GM23338 (cell line): ENCODE data around the gene PRSS21. TPM values are rescaled to one million over a fixed set of nuclear protein-coding genes. Genes with fewer than 3 reads are reported as not detected.

Experiments used
- ATAC-seq: fragments of 200-7000 bp; cut with Tn5 transposase; 3 replicates; pipeline ENCODE4 v1.9.1; 2020
- DNase-seq: peaks from one replicate; pipeline ENCODE4 v3.0.0-alpha.2; 2015; ENCODE audit warnings: low spot score
- H2AFZ ChIP-seq: fragments of 200-600 bp; sonication (generic); 2 replicates; pipeline ENCODE4 v1.8.0; 2016; ENCODE audit warnings: antibody characterized with exemption, mild to moderate bottlenecking, moderate library complexity
- H3F3A ChIP-seq: fragments of 200-600 bp; sonication (generic); replicated peaks from 2 replicates; pipeline ENCODE4 v1.8.0; 2017; ENCODE audit warnings: antibody characterized with exemption, mixed run types, low read depth
- H3K27ac ChIP-seq: fragments of 200-600 bp; sonication (generic); 2 replicates; pipeline ENCODE4 v1.6.1; 2016; ENCODE audit warnings: low read depth
- H3K27me3 ChIP-seq: fragments of 200-600 bp; sonication (generic); 2 replicates; pipeline ENCODE4 v1.8.0; 2016; ENCODE audit warnings: mild to moderate bottlenecking, mixed run types, moderate library complexity; ENCODE audit not compliant: insufficient read depth
- H3K36me3 ChIP-seq: fragments of 200-600 bp; sonication (generic); 2 replicates; pipeline ENCODE4 v1.8.0; 2016; ENCODE audit warnings: mild to moderate bottlenecking; ENCODE audit not compliant: insufficient read depth
- H3K4me1 ChIP-seq: fragments of 200-600 bp; sonication (generic); 2 replicates; pipeline ENCODE4 v1.8.0; 2016; ENCODE audit warnings: mild to moderate bottlenecking, moderate library complexity; ENCODE audit not compliant: insufficient read depth
- H3K4me2 ChIP-seq: fragments of 200-600 bp; sonication (generic); 2 replicates; pipeline ENCODE4 v1.7.1; 2017; ENCODE audit warnings: mixed run types
- H3K4me3 ChIP-seq: fragments of 200-600 bp; sonication (generic); 2 replicates; pipeline ENCODE4 v1.6.1; 2016; ENCODE audit warnings: mixed run types
- H3K79me2 ChIP-seq: fragments of 200-600 bp; sonication (generic); replicated peaks from 2 replicates; pipeline ENCODE4 v1.8.0; 2017; ENCODE audit warnings: mild to moderate bottlenecking; ENCODE audit not compliant: insufficient read depth
- H3K9me2 ChIP-seq: fragments of 200-600 bp; sonication (generic); 2 replicates; pipeline ENCODE4 v1.8.0; 2017; ENCODE audit not compliant: insufficient read depth
- H4K20me1 ChIP-seq: fragments of 200-600 bp; sonication (generic); replicated peaks from 2 replicates; pipeline ENCODE4 v1.8.0; 2017; ENCODE audit warnings: mild to moderate bottlenecking; ENCODE audit not compliant: insufficient read depth
- H3K27ac Mint-ChIP-seq: 2 replicates; pipeline ENCODE4 v1.8.0; 2020; ENCODE audit warnings: inconsistent platforms, mild to moderate bottlenecking, moderate library complexity, mixed read lengths
- H3K27me3 Mint-ChIP-seq: 3 replicates; pipeline ENCODE4 v1.8.0; 2022; ENCODE audit warnings: low read depth, mild to moderate bottlenecking, moderate library complexity, mixed read lengths, inconsistent platforms; ENCODE audit not compliant: insufficient read depth, poor library complexity
- H3K36me3 Mint-ChIP-seq: 3 replicates; pipeline ENCODE4 v1.8.0; 2021; ENCODE audit warnings: low read depth, mild to moderate bottlenecking, inconsistent platforms, moderate library complexity, mixed read lengths
- H3K4me1 Mint-ChIP-seq: 3 replicates; pipeline ENCODE4 v1.8.0; 2020; ENCODE audit warnings: mild to moderate bottlenecking, inconsistent platforms, mixed read lengths
- H3K4me3 Mint-ChIP-seq: 3 replicates; pipeline ENCODE4 v1.8.0; 2021; ENCODE audit warnings: moderate library complexity, mild to moderate bottlenecking, inconsistent platforms, mixed read lengths
- H3K9me3 Mint-ChIP-seq: 3 replicates; pipeline ENCODE4 v1.8.0; 2020; ENCODE audit warnings: moderate library complexity, mild to moderate bottlenecking, inconsistent platforms, mixed read lengths
- CREB1 ChIP-seq: fragments of 250-450 bp; sonication (Bioruptor Pico); IDR thresholded peaks from 2 replicates; pipeline ENCODE4 v1.5.0; 2020; ENCODE audit warnings: low read depth, mild to moderate bottlenecking, moderate library complexity
- EZH2 ChIP-seq: fragments of 200-600 bp; sonication (generic); IDR thresholded peaks from one replicate; pipeline ENCODE4 v1.8.0; 2017; ENCODE audit warnings: antibody characterized with exemption, mild to moderate bottlenecking, low read depth; ENCODE audit not compliant: unreplicated experiment
- EZH2phosphoT487 ChIP-seq: fragments of 200-600 bp; sonication (generic); IDR thresholded peaks from one replicate; pipeline ENCODE4 v1.8.1; 2018; ENCODE audit warnings: antibody characterized with exemption; ENCODE audit not compliant: unreplicated experiment
- JUNB ChIP-seq: IDR thresholded peaks from one replicate; pipeline ENCODE4 v1.6.1; 2016; ENCODE audit warnings: antibody characterized with exemption; ENCODE audit not compliant: unreplicated experiment
- NANOG ChIP-seq: IDR thresholded peaks from 2 replicates; pipeline ENCODE4 v1.6.1; 2016; ENCODE audit warnings: antibody characterized with exemption, borderline replicate concordance
- POLR2AphosphoS5 ChIP-seq: IDR thresholded peaks from 2 replicates; pipeline ENCODE4 v1.6.1; 2016; ENCODE audit warnings: antibody characterized with exemption, low read depth
- STAT1 ChIP-seq: IDR thresholded peaks from one replicate; pipeline ENCODE4 v1.6.1; 2016; ENCODE audit warnings: antibody characterized with exemption; ENCODE audit not compliant: unreplicated experiment
- ZNF114 ChIP-seq: fragments of 250-450 bp; sonication (Bioruptor Pico); IDR thresholded peaks from 2 replicates; pipeline ENCODE4 v1.5.0; 2020; ENCODE audit warnings: mild to moderate bottlenecking, moderate library complexity
- ZNF331 ChIP-seq: fragments of 250-450 bp; sonication (Bioruptor Pico); IDR thresholded peaks from 2 replicates; pipeline ENCODE4 v1.5.0; 2020; ENCODE audit warnings: low read depth, mild to moderate bottlenecking, moderate library complexity
- ZNF462 ChIP-seq: fragments of 250-450 bp; sonication (Bioruptor Pico); IDR thresholded peaks from 2 replicates; pipeline ENCODE4 v1.5.0; 2020; ENCODE audit warnings: mild to moderate bottlenecking, moderate library complexity
- polyA plus RNA-seq: library from polyadenylated mRNA; unstranded; fragments of >200 nt; fragmentation: Nextera tagmentation; extraction: Ambion mirVana; gene quantifications from 2 replicates; pipeline ENCODE4 v1.2.1, GENCODE V29; 2016
- total RNA-seq: library from RNA; depleted of rRNA; stranded (reverse); fragments of >200 nt; shearing (Covaris generic); gene quantifications from 2 replicates; pipeline ENCODE4 v1.2.3, GENCODE V29; 2014
- TF ChIP-seq, protein P1 (sequence below): IDR thresholded peaks from one replicate; pipeline ENCODE4 v1.6.1; 2018; ENCODE audit warnings: antibody characterized with exemption; ENCODE audit not compliant: unreplicated experiment
- TF ChIP-seq, protein P2 (sequence below): IDR thresholded peaks from 2 replicates; pipeline ENCODE4 v1.6.1; 2016; ENCODE audit warnings: antibody characterized with exemption

Gene PRSS21
- total and polyA plus RNA-seq, 2 experiments from 2014 or later, result 2.4 to 3.1 TPM

DNA sequence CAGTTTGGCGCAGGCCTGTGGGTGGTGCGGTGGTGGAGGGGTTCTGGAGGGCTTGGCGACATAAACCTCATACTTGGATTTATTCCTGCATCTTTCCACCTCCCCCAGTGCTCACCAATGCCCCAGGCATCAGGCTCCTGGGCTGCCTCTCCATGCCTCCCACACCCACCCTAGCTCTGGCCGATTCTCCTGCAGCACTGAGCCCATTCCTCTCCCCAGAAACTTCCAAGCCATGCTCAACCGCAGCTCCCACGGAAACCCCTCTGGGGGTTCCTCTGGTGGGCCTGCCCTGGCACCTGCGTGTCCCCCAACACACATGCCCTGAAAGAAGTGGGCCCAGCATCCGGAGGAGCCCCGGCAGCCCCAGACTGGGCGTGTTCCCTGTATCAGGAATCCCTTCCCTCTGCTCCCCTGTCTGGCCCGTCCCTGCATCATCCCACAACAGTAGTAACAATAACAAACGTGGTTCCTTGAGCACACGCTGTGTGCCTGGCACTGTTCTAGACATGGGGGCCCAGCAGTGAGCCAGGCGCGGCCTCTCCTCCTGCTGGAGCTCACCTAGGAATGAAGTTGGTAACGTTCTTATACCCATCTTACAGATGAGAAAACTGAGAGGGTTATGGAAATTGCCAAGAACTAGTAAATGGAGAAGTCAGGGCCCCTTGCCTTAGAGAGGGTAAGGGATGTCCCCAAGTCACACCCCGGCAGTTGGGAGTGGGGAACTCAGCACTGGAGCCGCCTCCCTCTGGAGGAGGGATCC is 2.3 kb downstream of the PRSS21 start:
- Histone ChIP-seq H3K4me3 (no peak overlapping the region), H3K4me1 (no peaks in the 10 kb centered on the region), H3K27ac (no peak overlapping the region), H3K36me3 (no peaks in the 10 kb centered on the region), H4K20me1 (no peaks in the 10 kb centered on the region), H3K27me3 (no peaks in the 10 kb centered on the region), H3F3A (no peaks in the 10 kb centered on the region), H3K79me2 (no peaks in the 10 kb centered on the region), H3K9me2 (no peaks in the 10 kb centered on the region), H3K4me2 (no peak overlapping the region), H2AFZ (no peak overlapping the region)
- Mint-ChIP-seq H3K9me3 (no peaks in the 10 kb centered on the region), H3K27me3 (peaks cover 4% of the 10 kb centered on the region), H3K4me3 (no peak overlapping the region), H3K36me3 (no peaks in the 10 kb centered on the region), H3K27ac (no peak overlapping the region), H3K4me1 (no peaks in the 10 kb centered on the region)
- no peak for TF ChIP-seq JUNB
- TF ChIP-seq ZNF114 (CRISPR knock-in tag), result no peak
- TF ChIP-seq CREB1 (CRISPR knock-in tag), result no peak
- TF ChIP-seq, protein P1, sequence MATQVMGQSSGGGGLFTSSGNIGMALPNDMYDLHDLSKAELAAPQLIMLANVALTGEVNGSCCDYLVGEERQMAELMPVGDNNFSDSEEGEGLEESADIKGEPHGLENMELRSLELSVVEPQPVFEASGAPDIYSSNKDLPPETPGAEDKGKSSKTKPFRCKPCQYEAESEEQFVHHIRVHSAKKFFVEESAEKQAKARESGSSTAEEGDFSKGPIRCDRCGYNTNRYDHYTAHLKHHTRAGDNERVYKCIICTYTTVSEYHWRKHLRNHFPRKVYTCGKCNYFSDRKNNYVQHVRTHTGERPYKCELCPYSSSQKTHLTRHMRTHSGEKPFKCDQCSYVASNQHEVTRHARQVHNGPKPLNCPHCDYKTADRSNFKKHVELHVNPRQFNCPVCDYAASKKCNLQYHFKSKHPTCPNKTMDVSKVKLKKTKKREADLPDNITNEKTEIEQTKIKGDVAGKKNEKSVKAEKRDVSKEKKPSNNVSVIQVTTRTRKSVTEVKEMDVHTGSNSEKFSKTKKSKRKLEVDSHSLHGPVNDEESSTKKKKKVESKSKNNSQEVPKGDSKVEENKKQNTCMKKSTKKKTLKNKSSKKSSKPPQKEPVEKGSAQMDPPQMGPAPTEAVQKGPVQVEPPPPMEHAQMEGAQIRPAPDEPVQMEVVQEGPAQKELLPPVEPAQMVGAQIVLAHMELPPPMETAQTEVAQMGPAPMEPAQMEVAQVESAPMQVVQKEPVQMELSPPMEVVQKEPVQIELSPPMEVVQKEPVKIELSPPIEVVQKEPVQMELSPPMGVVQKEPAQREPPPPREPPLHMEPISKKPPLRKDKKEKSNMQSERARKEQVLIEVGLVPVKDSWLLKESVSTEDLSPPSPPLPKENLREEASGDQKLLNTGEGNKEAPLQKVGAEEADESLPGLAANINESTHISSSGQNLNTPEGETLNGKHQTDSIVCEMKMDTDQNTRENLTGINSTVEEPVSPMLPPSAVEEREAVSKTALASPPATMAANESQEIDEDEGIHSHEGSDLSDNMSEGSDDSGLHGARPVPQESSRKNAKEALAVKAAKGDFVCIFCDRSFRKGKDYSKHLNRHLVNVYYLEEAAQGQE, result no peak
- no peak for TF ChIP-seq NANOG
- no peak for TF ChIP-seq EZH2phosphoT487
- no peak for TF ChIP-seq ZNF462
- TF ChIP-seq STAT1, result no peak
- TF ChIP-seq EZH2, result no peak
- TF ChIP-seq, protein P2, sequence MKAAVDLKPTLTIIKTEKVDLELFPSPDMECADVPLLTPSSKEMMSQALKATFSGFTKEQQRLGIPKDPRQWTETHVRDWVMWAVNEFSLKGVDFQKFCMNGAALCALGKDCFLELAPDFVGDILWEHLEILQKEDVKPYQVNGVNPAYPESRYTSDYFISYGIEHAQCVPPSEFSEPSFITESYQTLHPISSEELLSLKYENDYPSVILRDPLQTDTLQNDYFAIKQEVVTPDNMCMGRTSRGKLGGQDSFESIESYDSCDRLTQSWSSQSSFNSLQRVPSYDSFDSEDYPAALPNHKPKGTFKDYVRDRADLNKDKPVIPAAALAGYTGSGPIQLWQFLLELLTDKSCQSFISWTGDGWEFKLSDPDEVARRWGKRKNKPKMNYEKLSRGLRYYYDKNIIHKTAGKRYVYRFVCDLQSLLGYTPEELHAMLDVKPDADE, result no peak
- TF ChIP-seq ZNF331 (CRISPR knock-in tag), result no peak
- no peak for TF ChIP-seq POLR2AphosphoS5
- ATAC-seq, result no peak
- DNase-seq, result no peak
